A375 (cell line): ENCODE measurements around the gene KCNN1. TPM values are rescaled to one million over a fixed set of nuclear protein-coding genes. Genes with fewer than 3 reads are reported as not detected.

ENCODE experiments used
- small RNA-seq: library from RNA; depleted of rRNA; stranded (forward); fragments of <200 nt; gene quantifications from one replicate; pipeline ENCODE3, GENCODE V24; 2014
- total RNA-seq: library from RNA; depleted of rRNA; stranded (reverse); fragments of >200 nt; shearing (Covaris generic); gene quantifications from 2 replicates; pipeline ENCODE4 v1.2.3, GENCODE V29; 2014; rRNA removed

Gene KCNN1
- total RNA-seq, result 1.2 and 2.1 TPM in 2 replicates

GRCh38 chr19:17966550-17967256, at the start of gene KCNN1:
Gene KCNN1 (plus strand): TSS chr19:17967107. CDS start chr19:17973889, 6,782 bp downstream.

GRCh38 chr19:17932485-17933338, 34.2 kb upstream of the KCNN1 start, which contains the start of gene CCDC124:
Gene CCDC124 (plus strand): TSS chr19:17933015. CDS start chr19:17936421, 3,406 bp downstream.

GRCh38 chr19:18007917-18008673, 41.2 kb downstream of the KCNN1 start, which contains the start of gene ARRDC2:
Gene ARRDC2 (plus strand): TSS chr19:18008170. CDS start chr19:18008311, 141 bp downstream.

Small RNA genes lying within 50 kb of the gene (small RNA-seq; reads per million reads assigned to genes)
- gene RNA5SP468, result 0.42 reads per million, percentile 10 among the genes with 10 or more reads in this experiment

Other genes starting within 250 kb of the KCNN1 start
- gene MAP1S, start 247.6 kb upstream of the KCNN1 start, total RNA-seq, result 20.5 and 42.6 TPM in 2 replicates
- gene FCHO1, start 215.6 kb upstream of the KCNN1 start, total RNA-seq, result 1.0 and 5.5 TPM in 2 replicates
- gene B3GNT3, start 172.0 kb upstream of the KCNN1 start, total RNA-seq, result not detected in 2 replicates
- gene INSL3, start 145.6 kb upstream of the KCNN1 start, total RNA-seq, result not detected in 2 replicates
- 0.45 and 0.79 TPM in 2 replicates for gene JAK3, start 119.1 kb upstream of the KCNN1 start, total RNA-seq
- 3,291 and 3,402 TPM in 2 replicates for gene RPL18A, start 107.2 kb upstream of the KCNN1 start, total RNA-seq
- not detected in 2 replicates for gene SLC5A5, start 95.2 kb upstream of the KCNN1 start, total RNA-seq
- 109 and 144 TPM in 2 replicates for gene CCDC124, start 34.1 kb upstream of the KCNN1 start, total RNA-seq
- gene ARRDC2, start 41.1 kb downstream of the KCNN1 start, total RNA-seq, result 28.7 and 31.9 TPM in 2 replicates
- gene IL12RB1, start 119.8 kb downstream of the KCNN1 start, total RNA-seq, result 0.48 and 0.64 TPM in 2 replicates
- gene MAST3, start 130.7 kb downstream of the KCNN1 start, total RNA-seq, result 3.5 and 5.5 TPM in 2 replicates
- gene PIK3R2, start 186.1 kb downstream of the KCNN1 start, total RNA-seq, result 24.1 and 36.7 TPM in 2 replicates
- 26.7 and 37.5 TPM in 2 replicates for gene IFI30, start 206.7 kb downstream of the KCNN1 start, total RNA-seq
- 20.6 and 27.2 TPM in 2 replicates for gene MPV17L2, start 226.1 kb downstream of the KCNN1 start, total RNA-seq
- 2.9 and 4.9 TPM in 2 replicates for gene RAB3A, start 236.9 kb downstream of the KCNN1 start, total RNA-seq